ENCODE results near the gene KASH5. TPM values are rescaled to one million over a fixed set of nuclear protein-coding genes. Genes with fewer than 3 reads are reported as not detected.

Gene KASH5
- total and polyA plus RNA-seq, 3 donors from 2014 or later, result 72.8 to 121 (median 102) TPM

GRCh38 chr19:49453013-49453756 lies 65.1 kb downstream of the KASH5 start, which contains the start of gene ALDH16A1:
TSS of gene ALDH16A1 (plus strand) at chr19:49453225. CDS start at chr19:49453332, 107 bp downstream.
- H3K4me1 ChIP-seq, result peaks cover 4% of the 10 kb centered on the region
- intact Hi-C loops (cut with DNase I; ENCODE audit: low total_unique reads), result no loop called here

GRCh38 chr19:49453757-49454240 lies 65.8 kb downstream of the KASH5 start:
- H3K4me1 ChIP-seq, result peaks cover 4% of the 10 kb centered on the region
- no peaks in the 10 kb centered on the region for H3K9me3 ChIP-seq
- DNase-seq, result no peak
- no peaks in the 10 kb centered on the region for H3K36me3 ChIP-seq (ENCODE audit: low read depth, missing control alignments)
- H3K27ac ChIP-seq, result peak overlapping the region; percentile 94 to 96
- intact Hi-C loops (cut with DNase I; ENCODE audit: low total_unique reads), result no loop called here
- H3K4me3 ChIP-seq, result peak overlapping the region; percentile 45 to 73
- H3K27me3 ChIP-seq, result no peaks in the 10 kb centered on the region
- TF ChIP-seq CTCF (IDR thresholded peaks at IDR 0.05) (no peak), POLR2A (IDR thresholded peaks at IDR 0.05) (no peak)
- WGBS, 2 donors, result 25 to 40% methylated on average over 10 of the region's 10 CpGs

More at GRCh38 chr19:49453013-49453756, 65.1 kb downstream of the KASH5 start, which contains the start of gene ALDH16A1:
- TF ChIP-seq POLR2A (IDR thresholded peaks at IDR 0.05) (peak; percentile 9), CTCF (IDR thresholded peaks at IDR 0.05) (no peak)
- Histone ChIP-seq H3K27ac (peak within 1 kb of the TSS; percentile 94 to 96), H3K4me3 (peak within 1 kb of the TSS; percentile 45 to 83), H3K27me3 (no peaks in the 10 kb centered on the region), H3K9me3 (no peaks in the 10 kb centered on the region), H3K36me3 (ENCODE audit: low read depth, missing control alignments) (no peaks in the 10 kb centered on the region)
- DNase-seq, result peak; percentile 99
- WGBS, 2 donors, result 0 to 1% methylated on average over 21 to 65 of the region's 66 CpGs

GRCh38 chr19:49455773-49456172 lies 67.7 kb downstream of the KASH5 start:
- Histone ChIP-seq H3K9me3 (no peaks in the 10 kb centered on the region), H3K36me3 (ENCODE audit: low read depth, missing control alignments) (no peaks in the 10 kb centered on the region), H3K27ac (peak overlapping the region; percentile 47 to 60), H3K4me3 (no peak overlapping the region), H3K27me3 (no peaks in the 10 kb centered on the region), H3K4me1 (peaks cover 4% of the 10 kb centered on the region)
- TF ChIP-seq POLR2A (IDR thresholded peaks at IDR 0.05), result no peak
- no peak for TF ChIP-seq CTCF (IDR thresholded peaks at IDR 0.05)
- DNase-seq, result no peak
- intact Hi-C loops (cut with DNase I; ENCODE audit: low total_unique reads), result no loop called here
- 52 to 64% methylated on average over 5 of the region's 5 CpGs for WGBS, 2 donors

- no peaks in the 10 kb centered on the region for H3K36me3 ChIP-seq (ENCODE audit: low read depth, missing control alignments)
- TF ChIP-seq POLR2A (IDR thresholded peaks at IDR 0.05), result no peak
- no peak for TF ChIP-seq CTCF (IDR thresholded peaks at IDR 0.05)
- intact Hi-C loops (cut with DNase I; ENCODE audit: low total_unique reads), result no loop called here
- H3K4me1 ChIP-seq, result peaks cover 4% of the 10 kb centered on the region
- 56 to 59% methylated on average over 5 of the region's 5 CpGs for WGBS, 2 donors
- H3K4me3 ChIP-seq, result no peak overlapping the region
- H3K27ac ChIP-seq, result peak overlapping the region in 1 of 2 donors; percentile 60
- H3K9me3 ChIP-seq, result no peaks in the 10 kb centered on the region
- no peaks in the 10 kb centered on the region for H3K27me3 ChIP-seq
- DNase-seq, result no peak
These were observed 68.3 kb downstream of the KASH5 start for GRCh38 chr19:49456326-49456725.

Measured in testis (tissue), 3 donors.